Thymus (tissue), 11 donors: ENCODE data around the gene LCNL1. TPM values are rescaled to one million over a fixed set of nuclear protein-coding genes. Genes with fewer than 3 reads are reported as not detected.

Source experiments
- DNase-seq, 9 donors: peaks; one replicate each; pipeline ENCODE4 v3.0.0-alpha.2; 2013; ENCODE audit warnings: low spot score in 9 of 9, low read depth in 6 of 9, missing footprints in 1 of 9
- H3K27ac ChIP-seq, 2 donors: one replicate each; pipeline ENCODE4 v1.5.1; 2013; ENCODE audit warnings: control low read depth in 1 of 2, low read depth in 1 of 2, low read length in 1 of 2, mild to moderate bottlenecking in 1 of 2, moderate library complexity in 1 of 2
- H3K27me3 ChIP-seq, 2 donors: one replicate each; pipeline ENCODE4 v1.5.1; 2013; ENCODE audit warnings: low read length in 1 of 2; ENCODE audit not compliant: control insufficient read depth in 2 of 2, insufficient read depth in 1 of 2
- H3K36me3 ChIP-seq, 2 donors: one replicate each; pipeline ENCODE4 v1.5.1; 2013; ENCODE audit warnings: low read length in 1 of 2, mild to moderate bottlenecking in 1 of 2, moderate library complexity in 1 of 2; ENCODE audit not compliant: control insufficient read depth in 2 of 2, insufficient read depth in 2 of 2
- H3K4me1 ChIP-seq, 2 donors: one replicate each; pipeline ENCODE4 v1.5.1; 2013; ENCODE audit warnings: low read length in 2 of 2; ENCODE audit not compliant: control insufficient read depth in 2 of 2, insufficient read depth in 2 of 2
- H3K4me3 ChIP-seq, 2 donors: one replicate each; pipeline ENCODE4 v1.5.1; 2013; ENCODE audit warnings: low read length in 2 of 2, control low read depth in 1 of 2, mild to moderate bottlenecking in 1 of 2
- H3K9me3 ChIP-seq, 2 donors: one replicate each; pipeline ENCODE4 v1.5.1; 2013; ENCODE audit warnings: low read length in 1 of 2, mild to moderate bottlenecking in 1 of 2; ENCODE audit not compliant: control insufficient read depth in 2 of 2, insufficient read depth in 1 of 2
- WGBS: extraction: QIAGEN DNeasy Blood & Tissue Kit; methylation state at CpG from one replicate; pipeline ENCODE4 v1.1.7; 2013; 5-methylcytosine and 5-hydroxymethylcytosine counted together
- polyA plus RNA-seq: library from polyadenylated mRNA; stranded (reverse); fragments of 200-250 nt; gene quantifications from one replicate; pipeline ENCODE4 v1.2.3, GENCODE V29; 2013
- total RNA-seq: library from RNA; stranded (reverse); fragments of 120-200 nt; gene quantifications from one replicate; pipeline ENCODE4 v1.2.4, GENCODE V29; 2013
- donor health status: healthy.

LCNL1 gene
- total and polyA plus RNA-seq, 2 donors, result 0.19 to 5.0 TPM

GRCh38 chr9:136941231-136942111, 41.3 kb upstream of the LCNL1 start:
- WGBS, result 97% methylated on average over 55 of the region's 55 CpGs
- Histone ChIP-seq H3K4me1 (peaks cover 15 to 18% of the 10 kb centered on the region in 2 donors), H3K27ac (no peak overlapping the region), H3K4me3 (no peak overlapping the region), H3K27me3 (no peaks in the 10 kb centered on the region), H3K36me3 (peaks cover 46 to 48% of the 10 kb centered on the region in 2 donors), H3K9me3 (peaks cover 1 to 5% of the 10 kb centered on the region in 2 donors)
- no peak for DNase-seq

- 97% methylated on average over 60 of the region's 60 CpGs for WGBS
- no peak for DNase-seq
- peaks cover 15 to 20% of the 10 kb centered on the region in 2 donors for H3K4me1 ChIP-seq
Measured at GRCh38 chr9:136942112-136942880, 40.5 kb upstream of the LCNL1 start.

GRCh38 chr9:136942881-136943230, 39.9 kb upstream of the LCNL1 start:
- WGBS, result 98% methylated on average over 16 of the region's 16 CpGs
- Histone ChIP-seq H3K27ac (no peak overlapping the region), H3K4me3 (peak overlapping the region; percentile 79 to 97), H3K9me3 (peaks cover 0 to 1% of the 10 kb centered on the region in 2 donors), H3K27me3 (no peaks in the 10 kb centered on the region), H3K4me1 (peaks cover 17 to 25% of the 10 kb centered on the region in 2 donors), H3K36me3 (peaks cover 40 to 45% of the 10 kb centered on the region in 2 donors)
- DNase-seq, result no peak

More at GRCh38 chr9:136942112-136942880, 40.5 kb upstream of the LCNL1 start:
- Histone ChIP-seq H3K4me3 (peak overlapping the region in 1 of 2 donors; percentile 97), H3K27ac (peak overlapping the region in 1 of 2 donors; percentile 33), H3K27me3 (no peaks in the 10 kb centered on the region), H3K9me3 (peaks cover 1 to 4% of the 10 kb centered on the region in 2 donors), H3K36me3 (peaks cover 45 to 46% of the 10 kb centered on the region in 2 donors)

- Histone ChIP-seq H3K36me3 (peaks cover 38 to 43% of the 10 kb centered on the region in 2 donors), H3K9me3 (peaks cover 0 to 1% of the 10 kb centered on the region in 2 donors), H3K4me3 (peak overlapping the region; percentile 79 to 97), H3K4me1 (peaks cover 17 to 28% of the 10 kb centered on the region in 2 donors), H3K27me3 (no peaks in the 10 kb centered on the region), H3K27ac (peak overlapping the region; percentile 50 to 87)
- DNase-seq, result peak in 1 of 9 donors; percentile 38
- 31% methylated on average over 61 of the region's 61 CpGs for WGBS
Measured at GRCh38 chr9:136943291-136944211, 39.2 kb upstream of the LCNL1 start.

- DNase-seq, result no peak
- H3K36me3 ChIP-seq, result peaks cover 35 to 43% of the 10 kb centered on the region in 2 donors
- peaks cover 18 to 31% of the 10 kb centered on the region in 2 donors for H3K4me1 ChIP-seq
- peaks cover 0 to 1% of the 10 kb centered on the region in 2 donors for H3K9me3 ChIP-seq
- H3K27ac ChIP-seq, result peak overlapping the region in 1 of 2 donors; percentile 87
- H3K4me3 ChIP-seq, result peak overlapping the region; percentile 79 to 97
- no peaks in the 10 kb centered on the region for H3K27me3 ChIP-seq
- under 1% methylated on average over 45 of the region's 45 CpGs for WGBS
Measured at GRCh38 chr9:136944212-136944518, 38.6 kb upstream of the LCNL1 start.

- Histone ChIP-seq H3K9me3 (peaks cover 0 to 1% of the 10 kb centered on the region in 2 donors), H3K4me3 (peak within 1 kb of the TSS; percentile 79 to 97), H3K36me3 (peaks cover 31 to 37% of the 10 kb centered on the region in 2 donors), H3K27ac (peak within 1 kb of the TSS; percentile 50 to 87), H3K27me3 (no peaks in the 10 kb centered on the region), H3K4me1 (peaks cover 20 to 35% of the 10 kb centered on the region in 2 donors)
- WGBS, result 6% methylated on average over 74 of the region's 74 CpGs
- DNase-seq, result peak; percentile 72 to 98 (median 91)
Measured at GRCh38 chr9:136944519-136945332, 38.1 kb upstream of the LCNL1 start, which contains the start of the genes C8G and FBXW5. Gene C8G, plus strand, starts transcription at chr9:136945243. Its CDS starts 78 bp downstream, at chr9:136945321. Gene FBXW5, minus strand, starts transcription at chr9:136944738. Its CDS starts 655 bp downstream, at chr9:136944083.

- H3K27ac ChIP-seq, result no peak overlapping the region
- peaks cover 22 to 29% of the 10 kb centered on the region in 2 donors for H3K36me3 ChIP-seq
- 95% methylated on average over 30 of the region's 30 CpGs for WGBS
- H3K27me3 ChIP-seq, result no peaks in the 10 kb centered on the region
- H3K9me3 ChIP-seq, result peaks cover 0 to 1% of the 10 kb centered on the region in 2 donors
- H3K4me1 ChIP-seq, result peaks cover 21 to 40% of the 10 kb centered on the region in 2 donors
- peak overlapping the region in 1 of 2 donors; percentile 6 for H3K4me3 ChIP-seq
- no peak for DNase-seq
Measured at GRCh38 chr9:136945333-136946227, 37.2 kb upstream of the LCNL1 start.
